Measurements from ENCODE around the gene SP140L.
"Not testable (repeated sequence)": the region's sequence is repeated elsewhere in the genome, so short reads cannot be mapped to it uniquely, and the experiment has no call there.

SP140L gene

DNA sequence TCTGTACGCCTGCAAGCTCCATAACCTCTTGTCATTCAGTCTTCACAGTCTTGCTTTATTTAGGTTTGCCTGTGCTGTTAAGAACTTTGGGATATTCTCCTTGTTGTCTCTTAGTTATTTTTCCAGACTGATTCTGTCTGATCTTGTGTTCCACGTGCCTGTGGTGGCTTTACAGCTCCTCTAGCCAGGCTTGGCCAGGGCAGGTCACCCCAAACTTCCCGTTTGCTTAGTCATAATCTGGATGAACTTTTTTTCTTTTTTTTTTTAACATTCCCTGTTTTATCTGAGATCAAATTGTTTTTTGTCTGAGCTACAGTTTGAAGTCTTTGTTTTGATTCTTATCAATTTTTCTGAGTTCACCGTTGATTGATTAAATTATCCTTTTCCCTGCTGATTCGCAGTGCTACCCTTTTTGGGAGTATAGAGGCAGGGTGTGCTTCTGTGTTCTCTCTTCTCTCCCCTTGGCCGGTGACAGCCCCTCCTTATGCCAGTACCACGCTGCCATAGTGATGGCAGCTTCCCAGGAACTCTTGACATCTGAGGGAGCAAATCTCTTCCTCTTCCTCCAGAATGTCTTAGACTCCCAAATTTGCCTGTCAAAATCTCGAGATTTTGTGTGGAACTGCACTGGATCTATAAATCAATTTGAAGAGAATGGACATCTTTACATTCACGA is 91.5 kb downstream of the SP140L start:
- DNase-seq (ENCODE audit: low spot score) = no peak

DNA sequence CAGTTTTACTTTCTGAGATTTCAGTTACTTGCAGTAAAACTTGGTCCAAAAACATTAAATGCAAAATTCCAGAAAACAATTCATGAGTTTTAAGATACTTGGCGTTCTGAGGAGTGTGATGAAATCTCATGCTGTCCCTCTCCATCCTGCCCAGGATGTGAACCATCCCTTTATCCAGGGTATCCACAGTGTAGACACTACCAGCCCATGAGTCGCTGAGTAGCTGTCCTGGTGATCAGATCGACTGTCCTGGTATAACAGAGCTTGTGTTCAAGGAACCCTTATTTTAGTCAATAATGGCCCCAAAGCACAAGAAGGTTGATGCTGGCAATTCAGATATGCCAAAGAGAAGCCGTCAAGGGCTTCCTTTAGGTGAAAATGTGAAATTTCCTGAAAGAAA is 92.2 kb downstream of the SP140L start:
- DNase-seq (ENCODE audit: low spot score) = no peak

DNA sequence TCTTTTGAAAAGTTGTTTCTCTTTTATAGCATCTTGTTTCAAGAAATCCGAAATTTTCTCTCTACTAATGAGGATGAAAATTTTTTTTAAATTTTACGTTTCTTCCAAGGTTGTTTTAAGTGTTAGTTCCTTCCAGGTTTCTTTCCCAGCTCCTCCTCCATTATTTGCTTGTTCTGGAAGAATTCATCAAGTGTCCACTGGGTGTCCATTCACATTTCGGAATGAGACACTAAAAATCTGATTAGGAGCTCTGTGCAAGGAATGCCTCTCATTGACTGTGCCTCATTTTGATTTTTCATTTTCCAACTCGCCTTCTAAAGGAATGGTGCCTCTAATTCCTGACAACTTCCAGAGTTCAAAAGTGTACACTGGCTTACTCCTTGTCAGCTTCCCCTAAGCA is 95.2 kb downstream of the SP140L start:
- no peak for DNase-seq (ENCODE audit: low spot score)

DNA sequence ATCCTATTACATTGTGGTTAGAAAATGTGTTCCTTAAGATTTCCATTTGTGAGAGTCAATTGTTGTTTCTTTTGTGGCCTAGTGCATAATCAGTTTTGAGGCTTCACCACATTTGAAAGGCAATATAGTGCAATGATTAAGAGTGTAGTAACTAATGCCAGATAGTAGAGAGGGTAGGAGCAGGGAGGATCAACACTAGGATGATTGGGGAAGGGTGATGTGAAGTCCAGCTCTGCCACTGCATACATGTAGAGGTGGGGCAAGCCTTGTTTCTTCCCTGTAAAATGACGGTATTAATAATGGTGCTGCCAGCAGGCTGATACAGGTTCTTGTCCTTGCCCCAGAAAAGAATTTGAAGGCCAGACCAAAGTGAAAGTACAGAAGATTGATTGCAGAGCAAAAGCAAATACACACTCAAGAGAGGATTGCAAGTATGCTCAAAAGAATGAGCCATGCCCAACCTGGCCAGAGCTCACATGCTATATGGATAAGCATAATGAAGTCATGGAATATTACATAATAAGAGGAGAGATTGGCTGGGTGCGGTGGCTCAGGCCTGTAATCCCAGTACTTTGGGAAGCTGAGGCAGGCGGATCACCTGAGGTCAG is 97.0 kb downstream of the SP140L start:
- DNase-seq (ENCODE audit: low spot score) = no peak

DNA sequence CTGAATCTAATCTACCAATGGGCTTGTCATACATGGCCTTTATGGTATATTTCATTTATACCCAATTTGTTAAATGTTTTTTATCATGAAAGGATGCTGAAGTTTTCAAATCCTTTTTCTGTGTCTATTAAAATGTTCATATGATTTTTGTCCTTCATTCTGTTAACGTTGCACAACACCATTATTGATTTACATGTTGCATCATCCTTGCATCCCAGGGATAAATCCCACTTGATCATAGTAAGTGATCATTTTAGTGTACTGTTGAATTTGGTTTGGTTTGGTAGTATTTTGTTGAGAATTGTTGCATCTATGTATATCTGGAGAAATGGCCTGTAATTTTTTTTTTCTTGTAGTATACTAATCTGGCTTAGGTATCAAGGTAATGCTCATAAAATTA is 98.4 kb downstream of the SP140L start:
- no peak for DNase-seq (ENCODE audit: low spot score)

DNA sequence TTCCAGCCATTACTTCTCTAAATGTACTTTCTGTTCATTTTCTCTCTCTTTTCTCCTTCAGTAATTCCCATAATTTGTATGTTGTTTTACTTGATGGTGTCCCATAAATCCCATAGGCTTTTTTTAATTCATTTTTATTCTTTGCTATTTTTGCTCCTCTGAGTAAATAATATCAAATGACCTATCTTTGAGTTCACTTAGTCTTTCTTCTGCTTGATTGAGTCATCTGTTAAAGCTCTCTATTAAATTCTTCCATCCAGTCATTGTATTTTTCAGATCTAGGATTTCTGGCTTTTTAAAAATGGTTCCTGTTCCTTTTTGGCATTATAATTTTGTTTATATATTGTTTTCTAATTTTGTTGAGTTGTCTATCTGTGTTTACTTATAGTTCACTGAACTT is 102.5 kb downstream of the SP140L start:
- DNase-seq (ENCODE audit: low spot score) = no peak

DNA sequence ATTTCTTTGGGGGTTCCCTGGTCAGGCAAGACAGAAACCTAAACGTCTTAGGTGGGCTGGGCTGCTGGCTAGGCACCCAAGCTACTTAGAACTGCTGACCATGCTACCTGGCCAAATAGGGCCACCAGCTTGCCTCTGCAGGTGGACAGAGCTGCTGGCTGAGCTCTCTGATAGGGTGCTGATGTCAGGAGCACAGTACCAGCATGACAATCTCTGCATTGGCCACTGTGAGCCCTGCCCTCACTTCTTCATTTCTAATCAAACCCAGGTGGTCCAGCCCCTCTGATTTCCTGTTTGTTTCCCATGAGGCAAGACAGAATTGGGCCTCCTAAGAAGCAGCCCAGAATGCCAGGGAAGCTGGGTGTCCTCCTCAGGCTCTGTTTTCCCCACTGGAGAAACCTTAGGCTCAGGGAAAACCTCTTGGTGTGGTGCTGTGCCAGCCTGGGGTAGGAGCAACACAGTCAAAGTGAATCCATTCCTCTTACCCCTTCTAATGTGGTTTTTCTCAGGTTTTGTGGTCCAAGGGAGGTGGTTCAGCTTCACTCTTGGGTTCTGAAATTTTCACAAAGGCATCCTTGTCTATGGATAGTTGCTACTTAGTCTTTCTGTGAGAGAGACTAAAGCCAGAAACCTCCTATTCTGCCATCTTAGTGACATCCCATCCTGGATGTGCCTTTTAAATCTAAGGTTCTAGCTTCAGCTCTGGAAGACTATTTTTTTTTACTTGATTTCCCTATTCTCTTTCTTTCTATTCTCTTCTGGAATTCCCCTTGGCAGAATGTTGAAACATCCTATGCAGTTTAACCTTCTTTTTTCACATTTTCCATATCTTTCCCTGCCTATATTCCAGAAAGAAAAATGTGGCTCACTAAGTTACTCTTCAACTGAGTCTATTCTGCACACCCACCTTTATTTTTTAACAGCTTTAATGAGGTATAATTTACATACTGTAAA is 104.2 kb downstream of the SP140L start:
- DNase-seq (ENCODE audit: low spot score) = no peak

DNA sequence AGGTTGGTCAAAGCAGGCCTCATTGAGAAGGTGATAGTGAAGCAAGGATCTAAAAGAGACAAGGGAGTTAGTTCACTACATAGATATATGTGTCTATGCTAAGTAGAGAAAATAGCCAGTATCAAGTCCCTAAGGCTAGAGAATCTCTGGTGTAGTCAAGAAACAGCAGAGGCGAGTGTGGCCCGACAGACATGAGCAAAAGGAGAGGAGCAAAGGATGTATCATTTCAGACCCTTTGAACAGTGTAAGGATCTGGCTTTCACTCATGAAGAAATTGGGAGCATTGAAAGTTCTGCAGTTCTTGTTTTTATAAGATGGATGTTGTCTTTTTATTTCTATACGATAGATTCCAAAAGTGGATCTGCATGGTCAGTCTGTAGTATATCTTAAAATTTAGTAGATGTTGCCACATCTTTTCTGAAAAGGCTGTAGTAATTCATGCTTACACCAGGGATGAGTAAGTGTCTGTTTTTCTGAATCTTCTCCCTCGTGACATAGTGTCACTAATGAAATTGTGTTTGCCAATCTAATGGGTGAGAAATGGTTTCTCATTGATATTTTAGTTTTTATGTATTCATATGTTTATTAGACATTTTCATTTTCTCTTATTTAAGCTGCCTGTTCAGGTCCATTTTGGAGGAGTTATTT is 107.8 kb downstream of the SP140L start:
- DNase-seq (ENCODE audit: low spot score) = no peak

DNA sequence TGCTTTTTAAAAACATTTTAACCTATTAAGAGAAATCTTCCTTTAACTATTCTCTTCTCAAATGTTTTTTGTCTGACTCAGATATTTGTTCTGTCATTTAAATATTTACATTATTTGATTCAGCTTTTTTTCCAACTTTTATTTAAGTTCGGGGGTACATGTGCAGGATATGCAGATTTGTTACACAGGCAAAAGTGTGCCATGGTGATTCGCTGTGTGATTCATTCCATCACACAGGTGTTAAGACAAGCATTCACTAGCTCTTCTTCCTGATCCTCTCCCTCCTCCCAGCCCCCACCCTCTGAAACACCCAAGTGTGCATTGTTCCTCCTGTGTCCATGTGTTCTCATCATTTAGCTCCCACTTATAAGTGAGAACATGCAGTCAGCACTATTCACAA is 108.4 kb downstream of the SP140L start:
- DNase-seq (ENCODE audit: low spot score) = no peak

DNA sequence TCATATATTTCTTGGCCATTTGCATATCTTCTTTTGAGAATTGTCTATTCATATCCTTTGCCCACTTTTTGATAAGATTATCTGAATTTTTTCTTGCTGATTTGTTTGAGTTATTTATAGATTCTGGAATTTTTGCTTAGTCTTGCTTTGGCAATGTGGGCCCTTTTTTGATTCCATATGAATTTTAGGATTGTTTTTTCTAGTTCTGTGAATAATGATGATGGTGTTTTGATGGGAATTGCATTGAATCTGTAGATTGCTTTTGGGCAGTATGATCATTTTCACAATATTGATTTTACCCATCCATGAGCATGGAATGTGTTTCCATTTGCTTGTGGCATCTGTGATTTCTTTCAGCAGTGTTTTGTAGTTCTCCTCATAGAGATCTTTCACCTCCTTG is 112.1 kb downstream of the SP140L start:
- DNase-seq (ENCODE audit: low spot score) = not testable (repeated sequence)

DNA sequence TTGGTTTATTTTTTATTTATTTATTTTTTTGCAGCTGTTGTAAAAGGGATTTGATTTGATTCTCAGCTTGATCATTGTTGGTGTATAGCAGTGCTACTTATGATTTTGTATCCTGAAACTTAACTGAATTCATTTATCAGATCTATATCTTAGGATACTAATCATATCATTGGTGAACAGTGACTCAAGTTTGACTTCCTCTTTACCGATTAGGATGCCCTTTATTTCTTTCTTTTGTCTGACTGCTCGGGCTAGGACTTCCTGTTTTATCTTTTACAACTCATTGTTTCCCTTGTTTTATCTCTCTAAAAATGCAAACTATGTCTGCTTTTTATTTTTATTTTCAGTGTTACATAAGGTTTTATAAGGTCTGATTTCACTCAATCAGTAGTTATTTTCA is 112.6 kb downstream of the SP140L start:
- no peak for DNase-seq (ENCODE audit: low spot score)

DNA sequence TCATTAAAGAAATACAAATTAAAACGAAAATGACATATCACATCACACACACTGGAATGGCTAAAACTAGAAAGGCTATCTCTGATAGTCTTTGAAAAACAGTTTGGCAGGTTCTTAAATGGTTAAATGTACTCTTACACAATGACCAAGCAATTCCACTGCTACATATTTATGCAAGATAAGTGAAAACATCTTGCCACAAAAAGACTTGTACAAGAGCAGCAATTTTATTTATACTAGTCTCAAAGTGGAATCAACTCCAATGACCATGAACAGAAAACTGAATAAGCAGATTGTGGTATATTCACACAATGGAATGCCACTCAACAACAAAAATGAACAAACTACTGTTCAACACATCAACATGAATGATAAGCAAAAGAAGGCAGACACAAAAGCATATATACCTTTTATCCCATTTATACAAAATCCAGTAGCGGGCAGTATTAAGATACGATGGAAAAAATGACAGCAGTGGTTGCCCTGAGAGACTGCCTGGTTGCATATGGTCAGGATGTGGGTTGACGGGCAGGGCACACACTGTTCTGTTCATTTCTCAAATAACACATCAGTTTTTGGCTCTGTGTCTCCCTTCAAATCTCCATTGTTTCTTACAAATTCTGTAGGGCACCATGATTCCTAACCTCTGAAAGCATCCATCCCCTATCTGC is 114.4 kb downstream of the SP140L start:
- DNase-seq (ENCODE audit: low spot score) = peak; percentile 51

DNA sequence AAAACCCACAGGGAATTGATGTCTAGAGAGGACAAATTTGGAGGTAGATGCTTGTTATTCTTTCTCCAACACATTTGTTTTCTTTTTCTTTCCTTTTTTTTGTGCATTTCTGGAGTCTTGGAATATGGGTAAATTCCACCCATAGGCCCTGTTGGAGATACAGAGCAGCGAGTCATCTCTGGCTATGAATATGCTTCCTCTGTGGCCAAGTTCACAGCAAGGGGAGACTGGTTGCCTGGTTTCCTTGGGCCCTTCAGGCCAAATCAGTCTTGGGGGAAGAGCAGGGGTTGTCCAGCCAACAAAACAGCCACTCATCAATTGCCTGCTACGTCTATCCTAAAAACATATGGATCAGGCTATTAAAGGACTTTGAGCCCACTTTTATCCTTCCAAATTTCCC is 116.5 kb downstream of the SP140L start:
- DNase-seq (ENCODE audit: low spot score) = no peak

DNA sequence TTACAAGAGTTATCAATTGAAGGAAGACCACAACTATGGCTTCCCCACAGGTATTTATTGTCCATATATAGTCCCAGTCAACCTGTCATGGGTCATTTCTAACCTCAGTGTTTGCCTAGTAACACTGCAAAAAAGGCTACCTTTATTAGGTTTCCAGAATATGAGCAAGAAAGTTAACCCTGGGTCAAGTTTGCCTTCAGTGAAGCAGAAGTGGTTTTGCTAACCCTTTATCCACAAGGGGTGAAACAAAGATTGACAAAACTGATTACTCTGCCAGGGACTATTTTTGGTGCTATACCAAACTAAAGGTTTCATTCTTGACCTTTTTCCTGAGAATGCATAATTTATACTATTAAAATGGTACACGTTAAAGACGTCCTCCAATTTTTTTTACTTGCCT is 117.8 kb downstream of the SP140L start:
- DNase-seq (ENCODE audit: low spot score) = no peak

DNA sequence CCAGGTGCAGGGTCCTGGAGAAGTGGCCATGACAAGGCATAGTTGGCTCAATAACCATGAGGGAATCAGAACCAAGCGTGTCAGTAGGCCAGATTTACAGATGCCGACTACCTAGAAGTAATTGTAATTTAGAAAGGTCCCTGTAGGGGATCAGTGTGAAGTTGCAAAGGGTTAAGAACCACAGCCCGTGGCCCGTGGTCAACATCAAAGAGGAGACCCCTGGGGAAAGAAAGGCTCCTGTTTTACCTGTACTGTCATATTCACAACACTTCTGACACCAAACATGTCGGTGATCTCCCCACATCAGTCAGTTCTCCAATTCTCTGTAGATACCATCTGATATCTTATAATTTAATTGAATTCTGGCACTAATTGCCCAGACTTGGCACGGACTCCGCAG is 120.0 kb downstream of the SP140L start:
- DNase-seq (ENCODE audit: low spot score) = no peak

DNA sequence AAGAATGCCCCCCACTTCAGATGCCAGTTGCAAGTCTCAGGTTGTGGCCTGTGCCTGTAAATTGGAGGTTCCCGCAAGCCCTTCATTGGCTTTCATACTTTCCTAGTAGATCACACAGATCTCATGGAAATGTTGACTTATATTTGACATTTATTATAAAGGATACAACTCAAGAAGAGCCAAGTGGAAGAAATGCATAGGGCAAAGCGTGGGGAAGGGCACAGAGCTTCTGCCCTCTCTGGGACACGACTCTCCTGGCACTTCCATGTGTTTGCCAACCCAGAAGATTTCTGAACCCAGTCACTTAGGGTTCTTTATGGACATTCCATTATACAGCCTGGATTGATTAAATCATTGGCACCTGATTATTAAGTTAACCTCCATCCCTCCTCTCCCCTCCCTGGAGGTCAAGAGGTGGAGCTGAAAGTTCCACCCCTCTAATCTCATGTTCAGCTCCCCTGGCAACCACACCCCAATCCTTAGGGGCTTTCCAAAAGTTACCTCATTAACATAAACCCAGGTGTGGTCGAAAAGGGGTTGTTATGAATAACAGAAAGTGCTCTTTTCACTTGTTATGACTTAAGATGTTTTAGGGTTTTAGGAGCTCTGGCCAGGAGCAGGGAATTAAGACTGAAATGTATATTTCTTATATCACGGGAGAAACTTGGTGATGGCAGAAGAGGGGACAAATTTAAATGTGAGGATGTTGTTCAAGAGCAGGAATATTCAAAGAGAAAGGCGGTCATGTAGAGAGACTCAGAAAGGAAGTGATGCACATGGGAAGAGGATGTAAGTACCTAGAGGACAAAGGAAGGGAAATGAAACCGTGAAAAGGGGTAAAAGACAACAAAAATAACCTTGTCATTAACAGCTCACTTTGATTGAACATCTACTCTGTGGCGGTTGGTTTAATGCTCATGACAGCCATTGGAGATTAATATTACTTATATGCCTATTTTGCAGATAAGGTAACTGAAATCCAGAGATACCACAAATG is 120.8 kb downstream of the SP140L start:
- peak; percentile 72 for DNase-seq (ENCODE audit: low spot score)

DNA sequence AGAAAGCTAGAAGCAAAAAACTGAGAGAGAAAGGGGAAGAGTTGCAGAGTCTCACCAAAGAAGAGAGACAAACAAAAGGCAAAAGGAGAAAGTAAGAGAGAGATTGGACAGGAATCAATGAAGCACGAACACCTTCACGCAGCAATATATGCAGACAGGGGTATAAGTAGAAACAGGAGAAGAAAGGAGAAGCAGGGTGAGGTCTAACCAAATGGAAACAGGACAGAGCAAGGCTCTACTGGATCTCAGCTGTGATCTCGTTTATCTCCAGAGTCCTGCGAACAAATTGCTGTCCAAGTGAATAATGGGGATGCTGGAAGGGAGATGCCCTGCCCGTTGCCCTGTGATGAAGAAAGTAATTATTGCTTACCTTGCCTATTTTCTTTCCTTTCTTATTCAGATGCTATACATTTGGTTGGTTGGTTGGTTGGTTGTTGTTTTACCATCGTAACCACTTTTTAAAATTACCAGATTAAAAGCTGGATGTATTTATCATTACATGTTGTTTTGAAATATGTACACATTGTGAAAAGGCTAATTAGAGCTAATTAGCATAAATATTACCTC is 123.0 kb downstream of the SP140L start:
- DNase-seq (ENCODE audit: low spot score) = no peak

DNA sequence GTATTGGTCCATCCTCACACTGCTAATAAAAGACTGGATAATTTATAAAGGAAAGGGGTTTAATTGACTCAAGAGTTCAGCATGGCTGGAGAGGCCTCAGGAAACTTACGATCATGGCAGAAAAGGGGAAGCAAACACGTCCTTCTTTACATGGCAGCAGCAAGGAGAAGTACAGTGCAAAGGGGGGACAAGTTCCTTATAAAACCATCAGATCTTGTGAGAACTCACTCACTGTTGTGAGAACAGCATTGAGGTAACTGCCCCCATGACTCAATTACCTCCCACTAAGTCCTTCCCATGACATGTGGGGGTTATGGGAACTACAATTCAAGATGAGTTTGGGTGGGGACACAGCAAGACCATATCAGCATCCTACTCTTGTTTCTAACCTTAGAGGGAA is 126.0 kb downstream of the SP140L start:
- DNase-seq (ENCODE audit: low spot score) = no peak
